GM21619 (cell line): ENCODE results near the gene HESX1.

ENCODE experiments used
- ATAC-seq: cut with Tn5 transposase; IDR thresholded peaks from one replicate; pipeline ENCODE4 v1.9.1; 2021; ENCODE audit not compliant: unreplicated experiment

HESX1 gene

DNA sequence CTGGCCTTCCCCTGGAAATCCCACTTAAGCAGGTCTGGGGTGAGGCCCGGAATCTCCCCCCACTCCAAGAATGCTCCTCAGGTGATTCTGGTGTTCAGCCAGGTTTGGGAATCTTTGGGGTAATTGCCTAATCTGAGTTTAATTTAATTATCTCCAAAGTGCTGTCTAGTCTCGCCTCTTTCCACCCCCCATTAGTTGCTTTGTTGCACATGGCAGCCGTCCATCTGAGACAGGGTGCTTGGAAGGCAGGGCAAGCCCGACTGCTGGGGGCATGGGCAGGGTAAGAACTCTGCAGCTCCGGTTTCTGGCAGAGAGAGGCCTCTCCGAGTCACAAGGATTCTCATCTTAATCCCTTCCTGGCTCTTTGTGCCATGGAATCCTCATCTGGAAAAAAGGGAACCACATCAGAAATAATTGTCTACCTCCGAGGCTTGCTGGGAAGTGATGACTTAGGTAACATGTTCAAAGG, 49.6 kb downstream of the HESX1 start:
- no peak for ATAC-seq
